OCI-LY7 (cell line): ENCODE results near the gene C2CD4C. TPM values are rescaled to one million over a fixed set of nuclear protein-coding genes. Genes with fewer than 3 reads are reported as not detected.

Experiments used
- BruUV-seq: library from RNA; stranded (reverse); fragments of 400-500 nt; replicated peaks from 2 replicates; lab custom pipeline; 2021; lab: Mats Ljungman, UMichigan
- CTCF ChIA-PET: fragments of 300-600 bp; sonication (Branson Sonifier 250); formaldehyde crosslinking; loops from one replicate; lab custom pipeline; 2022; ENCODE audit warnings: antibody characterized with exemption; ENCODE audit not compliant: unreplicated experiment; lab: Charles Lee
- POLR2A ChIA-PET: fragments of 300-600 bp; sonication (Branson Sonifier 250); formaldehyde crosslinking; loops from one replicate; lab custom pipeline; 2022; ENCODE audit warnings: antibody characterized with exemption; lab: Charles Lee
- DNase-seq: peaks from one replicate; pipeline ENCODE4 v3.0.0-alpha.2; 2015; ENCODE audit warnings: low spot score
- H2AFZ ChIP-seq: fragments of 200-600 bp; sonication (generic), shearing (Covaris generic); 2 replicates; pipeline ENCODE4 v1.6.1; 2014; ENCODE audit warnings: mild to moderate bottlenecking, antibody characterized with exemption, low read length, moderate library complexity
- H3K27ac ChIP-seq: fragments of 200-600 bp; sonication (generic); 2 replicates; pipeline ENCODE4 v1.5.1; 2014; ENCODE audit warnings: mixed run types, low read depth, mild to moderate bottlenecking, moderate library complexity, low read length, inconsistent platforms; ENCODE audit not compliant: poor library complexity, severe bottlenecking
- H3K36me3 ChIP-seq: fragments of 200-600 bp; sonication (generic); 2 replicates; pipeline ENCODE4 v1.6.1; 2014; ENCODE audit warnings: mild to moderate bottlenecking, antibody characterized with exemption, low read length, moderate library complexity, mixed read lengths; ENCODE audit not compliant: insufficient read depth
- H3K4me1 ChIP-seq: fragments of 200-600 bp; sonication (generic); 2 replicates; pipeline ENCODE4 v1.5.1; 2014; ENCODE audit warnings: mild to moderate bottlenecking, low read length; ENCODE audit not compliant: insufficient read depth, poor library complexity, severe bottlenecking
- H3K4me2 ChIP-seq: fragments of 200-600 bp; sonication (generic); 2 replicates; pipeline ENCODE4 v1.6.1; 2014; ENCODE audit warnings: mild to moderate bottlenecking, low read length
- H3K4me3 ChIP-seq: fragments of 200-600 bp; sonication (generic); 2 replicates; pipeline ENCODE4 v1.5.1; 2014; ENCODE audit warnings: mild to moderate bottlenecking, low read depth, low read length; ENCODE audit not compliant: poor library complexity, severe bottlenecking
- H3K79me2 ChIP-seq: fragments of 200-600 bp; sonication (generic); 2 replicates; pipeline ENCODE4 v1.6.1; 2016; ENCODE audit warnings: low read depth, mild to moderate bottlenecking, low read length, moderate library complexity, mixed read lengths; ENCODE audit not compliant: insufficient read depth
- H3K9me2 ChIP-seq: fragments of 200-600 bp; sonication (generic); 2 replicates; pipeline ENCODE4 v1.6.1; 2016; ENCODE audit warnings: mild to moderate bottlenecking, low read length, mixed read lengths; ENCODE audit not compliant: insufficient read depth
- H3K9me3 ChIP-seq: fragments of 200-600 bp; sonication (generic); 2 replicates; pipeline ENCODE4 v1.6.1; 2014; ENCODE audit warnings: mild to moderate bottlenecking, mixed run types, low read length, mixed read lengths
- H4K20me1 ChIP-seq: fragments of 200-600 bp; sonication (generic); 2 replicates; pipeline ENCODE4 v1.6.1; 2014; ENCODE audit warnings: mild to moderate bottlenecking, antibody characterized with exemption, low read length, moderate library complexity, mixed read lengths; ENCODE audit not compliant: insufficient read depth
- CTCF ChIP-seq: fragments of 200-600 bp; sonication (generic); conservative IDR thresholded peaks from 2 replicates; pipeline ENCODE4 v1.5.1; 2014; ENCODE audit warnings: mild to moderate bottlenecking, antibody characterized with exemption, low read length, moderate library complexity, mixed read lengths
- EZH2phosphoT487 ChIP-seq: fragments of 200-600 bp; sonication (generic); IDR thresholded peaks from 2 replicates; pipeline ENCODE4 v1.6.1; 2018; ENCODE audit warnings: low read depth, borderline replicate concordance, mild to moderate bottlenecking, mixed run types, antibody characterized with exemption, low read length, moderate library complexity, mixed read lengths
- intact Hi-C: fragments of 100-400 bp; cut with micrococcal nuclease; formaldehyde crosslinking; loops from one replicate; pipeline ENCODE4 v1.10.0; 2022; ENCODE audit not compliant: unreplicated experiment
- total RNA-seq, 2 experiments: library from RNA; depleted of rRNA in 1 of 2; stranded (reverse); fragments of >200 nt in 1 of 2; shearing (Covaris generic) in 1 of 2; gene quantifications; 2 replicates each; pipeline ENCODE4 v1.2.3, GENCODE V29; 2014 to 2022

Gene C2CD4C
- total RNA-seq, 2 experiments from 2014 or later, result 0.16 to 0.59 TPM

GRCh38 chr19:391207-391557 is 17.8 kb downstream of the C2CD4C start:
- DNase-seq, result no peak
- intact Hi-C loops, result no loop called here
- no peak overlapping the region for H3K27ac ChIP-seq

GRCh38 chr19:390386-391206 is 18.4 kb downstream of the C2CD4C start:
- H3K27ac ChIP-seq, result no peak overlapping the region
- POLR2A ChIA-PET, result no interaction called here
- intact Hi-C loops, result no loop called here
- H3K79me2 ChIP-seq, result no peaks in the 10 kb centered on the region
- BruUV-seq, result no TSS peak
- TF ChIP-seq CTCF (no peak), EZH2phosphoT487 (no peak)
- no peaks in the 10 kb centered on the region for H3K9me3 ChIP-seq
- H2AFZ ChIP-seq, result no peak overlapping the region
- no peak overlapping the region for H3K4me2 ChIP-seq
- no peaks in the 10 kb centered on the region for H3K36me3 ChIP-seq
- no peaks in the 10 kb centered on the region for H3K9me2 ChIP-seq
- DNase-seq, result no peak
- no peaks in the 10 kb centered on the region for H4K20me1 ChIP-seq
- H3K4me1 ChIP-seq, result peaks cover 2% of the 10 kb centered on the region
- CTCF ChIA-PET, result no interaction called here
- no peak overlapping the region for H3K4me3 ChIP-seq

More at GRCh38 chr19:391207-391557, 17.8 kb downstream of the C2CD4C start:
- H2AFZ ChIP-seq, result no peak overlapping the region
- H3K4me1 ChIP-seq, result no peaks in the 10 kb centered on the region
- H3K4me2 ChIP-seq, result no peak overlapping the region
- H3K9me3 ChIP-seq, result no peaks in the 10 kb centered on the region
- POLR2A ChIA-PET, result no interaction called here
- no peak overlapping the region for H3K4me3 ChIP-seq
- no peaks in the 10 kb centered on the region for H4K20me1 ChIP-seq
- no peak for TF ChIP-seq EZH2phosphoT487
- TF ChIP-seq CTCF, result no peak
- no peaks in the 10 kb centered on the region for H3K9me2 ChIP-seq
- CTCF ChIA-PET, result no interaction called here
- H3K79me2 ChIP-seq, result no peaks in the 10 kb centered on the region
- no TSS peak for BruUV-seq
- H3K36me3 ChIP-seq, result no peaks in the 10 kb centered on the region

GRCh38 chr19:389935-390289 is 19.0 kb downstream of the C2CD4C start:
- Histone ChIP-seq H3K79me2 (no peaks in the 10 kb centered on the region), H2AFZ (no peak overlapping the region), H3K9me3 (no peaks in the 10 kb centered on the region), H3K4me1 (peaks cover 8% of the 10 kb centered on the region), H3K4me2 (no peak overlapping the region), H3K4me3 (no peak overlapping the region), H4K20me1 (no peaks in the 10 kb centered on the region), H3K9me2 (no peaks in the 10 kb centered on the region), H3K27ac (no peak overlapping the region), H3K36me3 (no peaks in the 10 kb centered on the region)
- CTCF ChIA-PET, result no interaction called here
- no TSS peak for BruUV-seq
- intact Hi-C loops, result no loop called here
- no peak for TF ChIP-seq CTCF
- TF ChIP-seq EZH2phosphoT487, result no peak
- POLR2A ChIA-PET, result no interaction called here
- no peak for DNase-seq
